ENCODE results near the gene USP44. TPM values are rescaled to one million over a fixed set of nuclear protein-coding genes. Genes with fewer than 3 reads are reported as not detected.
"Not testable (repeated sequence)": the region's sequence is repeated elsewhere in the genome, so short reads cannot be mapped to it uniquely, and the experiment has no call there.

Gene USP44
- total RNA-seq, 2 experiments from 2014 or later, result 11.1 to 13.7 TPM

- ATAC-seq; H3K9me3 Mint-ChIP-seq (ENCODE audit: low read depth); H3K4me1 Mint-ChIP-seq; H3K27me3 Mint-ChIP-seq; H3K36me3 Mint-ChIP-seq; DNase-seq; H3K27ac Mint-ChIP-seq; H3K4me3 Mint-ChIP-seq: not testable (repeated sequence)
- CTCF ChIA-PET, result interaction anchor here (1.3 kb wide), 1 partner anchor 9 kb away, joined by 3 read pairs; no protein-coding TSS in a partner anchor
Measured at GRCh38 chr12:95568045-95568444, 16.8 kb upstream of the USP44 start.

- H3K36me3 Mint-ChIP-seq, result no peaks in the 10 kb centered on the region
- H3K4me3 Mint-ChIP-seq, result no peak overlapping the region
- no peak for DNase-seq
- H3K27me3 Mint-ChIP-seq, result no peaks in the 10 kb centered on the region
- no peaks in the 10 kb centered on the region for H3K9me3 Mint-ChIP-seq (ENCODE audit: low read depth)
- peaks cover 21% of the 10 kb centered on the region for H3K4me1 Mint-ChIP-seq
- CTCF ChIA-PET, result interaction anchor here (1.4 kb wide), 1 partner anchor 23 kb away, joined by 6 read pairs; no protein-coding TSS in a partner anchor
- ATAC-seq, result no peak
- H3K27ac Mint-ChIP-seq, result no peak overlapping the region
Measured at GRCh38 chr12:95557625-95558024, 6.3 kb upstream of the USP44 start.

- no peak for DNase-seq
- Mint-ChIP-seq H3K36me3 (peaks cover 4% of the 10 kb centered on the region), H3K4me3 (no peak overlapping the region), H3K27me3 (peaks cover 3% of the 10 kb centered on the region), H3K27ac (peak overlapping the region; percentile 48), H3K4me1 (peaks cover 40% of the 10 kb centered on the region), H3K9me3 (ENCODE audit: low read depth) (no peaks in the 10 kb centered on the region)
- CTCF ChIA-PET, result no interaction called here
- no peak for ATAC-seq
Measured at GRCh38 chr12:95554532-95555071, 3.3 kb upstream of the USP44 start.

- peak overlapping the region; percentile 97 for H3K27ac Mint-ChIP-seq
- peaks cover 48% of the 10 kb centered on the region for H3K4me1 Mint-ChIP-seq
- ATAC-seq (no peak), DNase-seq (peak; percentile 59)
- H3K36me3 Mint-ChIP-seq, result peaks cover 9% of the 10 kb centered on the region
- CTCF ChIA-PET, result interaction anchor here (0.5 kb wide), 1 partner anchor 71 kb away, joined by 3 read pairs; no protein-coding TSS in a partner anchor
- no peaks in the 10 kb centered on the region for H3K9me3 Mint-ChIP-seq (ENCODE audit: low read depth)
- peak overlapping the region; percentile 84 for H3K4me3 Mint-ChIP-seq
- peaks cover 12% of the 10 kb centered on the region for H3K27me3 Mint-ChIP-seq
Measured at GRCh38 chr12:95553197-95553943, 2.1 kb upstream of the USP44 start.

GRCh38 chr12:95551913-95552516 lies 739 bp upstream of the USP44 start:
- ATAC-seq (no peak), DNase-seq (no peak)
- CTCF ChIA-PET, result no interaction called here
- peaks cover 21% of the 10 kb centered on the region for H3K27me3 Mint-ChIP-seq
- peak overlapping the region; percentile 97 for H3K27ac Mint-ChIP-seq
- peaks cover 57% of the 10 kb centered on the region for H3K4me1 Mint-ChIP-seq
- no peaks in the 10 kb centered on the region for H3K9me3 Mint-ChIP-seq (ENCODE audit: low read depth)
- peak overlapping the region; percentile 84 for H3K4me3 Mint-ChIP-seq
- peaks cover 11% of the 10 kb centered on the region for H3K36me3 Mint-ChIP-seq

- Mint-ChIP-seq H3K27me3 (peaks cover 30% of the 10 kb centered on the region), H3K9me3 (ENCODE audit: low read depth) (no peaks in the 10 kb centered on the region), H3K4me1 (peaks cover 57% of the 10 kb centered on the region), H3K4me3 (peak overlapping the region; percentile 81), H3K36me3 (peaks cover 11% of the 10 kb centered on the region), H3K27ac (peak overlapping the region; percentile 79)
- CTCF ChIA-PET, result interaction anchor here (1.0 kb wide), 1 partner anchor 15 kb away, joined by 3 read pairs; no protein-coding TSS in a partner anchor
- no peak for DNase-seq
- ATAC-seq, result no peak
Measured at GRCh38 chr12:95549392-95550084, 1.7 kb downstream of the USP44 start.

GRCh38 chr12:95548539-95549391 lies 2.5 kb downstream of the USP44 start:
- CTCF ChIA-PET, result interaction anchor here (1.0 to 1.3 kb wide), 2 partner anchors 14 to 15 kb away, joined by 3 to 4 read pairs; no protein-coding TSS in a partner anchor
- peak; percentile 74 for ATAC-seq
- peaks cover 11% of the 10 kb centered on the region for H3K36me3 Mint-ChIP-seq

GRCh38 chr12:95548056-95548538 lies 3.2 kb downstream of the USP44 start:
- peaks cover 30% of the 10 kb centered on the region for H3K27me3 Mint-ChIP-seq
- peaks cover 43% of the 10 kb centered on the region for H3K4me1 Mint-ChIP-seq
- peaks cover 11% of the 10 kb centered on the region for H3K36me3 Mint-ChIP-seq
- DNase-seq (peak; percentile 45), ATAC-seq (no peak)
- CTCF ChIA-PET, result interaction anchor here (1.3 kb wide), 1 partner anchor 14 kb away, joined by 4 read pairs; no protein-coding TSS in a partner anchor
- H3K4me3 Mint-ChIP-seq, result peak overlapping the region; percentile 81
- H3K27ac Mint-ChIP-seq, result peak overlapping the region; percentile 76
- H3K9me3 Mint-ChIP-seq (ENCODE audit: low read depth), result no peaks in the 10 kb centered on the region

More at GRCh38 chr12:95548539-95549391, 2.5 kb downstream of the USP44 start:
- peak overlapping the region; percentile 79 for H3K27ac Mint-ChIP-seq
- peaks cover 30% of the 10 kb centered on the region for H3K27me3 Mint-ChIP-seq
- peak; percentile 71 for DNase-seq
- H3K4me3 Mint-ChIP-seq, result peak overlapping the region; percentile 81
- peaks cover 50% of the 10 kb centered on the region for H3K4me1 Mint-ChIP-seq
- H3K9me3 Mint-ChIP-seq (ENCODE audit: low read depth), result no peaks in the 10 kb centered on the region

- Mint-ChIP-seq H3K4me3 (peak overlapping the region; percentile 81), H3K36me3 (peaks cover 11% of the 10 kb centered on the region), H3K27ac (peak overlapping the region; percentile 76), H3K27me3 (peaks cover 30% of the 10 kb centered on the region), H3K9me3 (ENCODE audit: low read depth) (no peaks in the 10 kb centered on the region), H3K4me1 (peaks cover 41% of the 10 kb centered on the region)
- CTCF ChIA-PET, result interaction anchor here (1.3 kb wide), 1 partner anchor 13 kb away, joined by 4 read pairs; no protein-coding TSS in a partner anchor
- ATAC-seq (no peak), DNase-seq (no peak)
Measured at GRCh38 chr12:95547522-95548055, 3.7 kb downstream of the USP44 start.

- no peaks in the 10 kb centered on the region for H3K9me3 Mint-ChIP-seq (ENCODE audit: low read depth)
- H3K4me3 Mint-ChIP-seq, result no peak overlapping the region
- H3K36me3 Mint-ChIP-seq, result peaks cover 9% of the 10 kb centered on the region
- no peak overlapping the region for H3K27ac Mint-ChIP-seq
- ATAC-seq (no peak), DNase-seq (no peak)
- H3K27me3 Mint-ChIP-seq, result peaks cover 30% of the 10 kb centered on the region
- CTCF ChIA-PET, result interaction anchor here (1.0 kb wide), 1 partner anchor 12 kb away, joined by 3 read pairs; no protein-coding TSS in a partner anchor
- H3K4me1 Mint-ChIP-seq, result peaks cover 32% of the 10 kb centered on the region
Measured at GRCh38 chr12:95546491-95546813, 4.8 kb downstream of the USP44 start.

- Mint-ChIP-seq H3K4me3 (no peak overlapping the region), H3K27ac (no peak overlapping the region), H3K27me3 (peaks cover 30% of the 10 kb centered on the region), H3K36me3 (peaks cover 9% of the 10 kb centered on the region), H3K9me3 (ENCODE audit: low read depth) (no peaks in the 10 kb centered on the region), H3K4me1 (peaks cover 27% of the 10 kb centered on the region)
- DNase-seq (no peak), ATAC-seq (no peak)
- CTCF ChIA-PET, result interaction anchor here (0.6 to 1.0 kb wide), 2 partner anchors 11 to 830 kb away, joined by 3 read pairs; no protein-coding TSS in a partner anchor
Measured at GRCh38 chr12:95545731-95546490, 5.4 kb downstream of the USP44 start.
